Embryonic facial prominence (tissue), 1 donor: Measurements from ENCODE around the gene CILP2.
A peak's percentile ranks its signal among the peaks of the same experiment; 100 is the strongest.

Experiments used
- DNase-seq: peaks from one replicate; pipeline ENCODE4 v3.0.0-alpha.2; 2016; ENCODE audit errors: extremely low spot score

CILP2 gene

DNA sequence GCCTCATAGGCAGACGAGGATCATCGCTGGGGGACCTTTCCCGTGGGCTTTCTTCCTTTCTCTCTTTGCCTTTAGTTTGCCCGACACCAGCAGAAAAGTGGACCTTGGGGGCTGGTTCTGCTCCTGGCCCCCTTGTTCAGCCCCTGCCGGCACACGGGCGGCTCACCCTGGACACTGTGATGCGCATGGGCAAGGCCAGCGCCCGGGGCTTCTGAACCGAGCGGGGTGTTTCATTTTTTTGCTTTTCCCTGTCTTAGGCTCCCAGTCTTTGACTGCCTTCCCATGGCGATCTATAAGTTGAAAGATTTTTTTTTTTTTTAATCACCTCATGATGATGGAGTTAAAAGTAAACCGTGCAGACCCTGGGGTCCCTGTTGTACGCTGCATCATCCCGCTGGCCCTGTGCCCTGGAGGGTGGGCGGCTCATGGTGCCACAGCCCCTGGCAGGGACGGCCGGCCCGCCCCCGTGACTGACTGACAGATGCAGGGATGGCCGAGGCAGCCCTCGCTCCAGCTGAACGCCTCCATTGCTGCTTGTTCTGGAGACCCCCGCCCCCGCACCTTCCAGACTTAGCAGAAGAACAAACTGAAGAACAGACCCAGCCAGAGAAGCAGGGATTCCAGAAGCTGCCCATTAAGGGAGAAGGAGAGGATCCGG, 32.3 kb upstream of the CILP2 start:
- no peak for DNase-seq

DNA sequence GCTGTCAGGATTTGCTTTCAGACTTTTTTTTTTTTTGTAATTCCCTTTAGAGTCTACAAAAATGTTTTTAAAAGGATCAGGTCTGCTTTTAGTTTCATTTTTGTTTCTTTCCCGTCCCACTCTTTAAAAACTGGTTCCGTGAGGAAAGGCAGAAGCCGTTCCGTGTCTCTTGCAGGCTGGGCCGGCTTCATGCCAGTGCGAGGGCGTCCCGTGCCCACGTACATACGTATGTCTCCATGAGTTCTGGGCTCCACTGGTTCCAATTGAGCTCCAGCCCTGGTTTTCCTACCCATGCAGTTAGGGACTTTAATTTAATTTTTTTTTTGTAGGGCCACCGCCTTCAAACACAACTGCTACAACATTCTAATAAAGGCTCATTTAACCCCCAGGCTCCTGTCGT, 31.5 kb upstream of the CILP2 start:
- no peak for DNase-seq

GRCh38 chr19:19507354-19507753, 30.7 kb upstream of the CILP2 start:
- no peak for DNase-seq

DNA sequence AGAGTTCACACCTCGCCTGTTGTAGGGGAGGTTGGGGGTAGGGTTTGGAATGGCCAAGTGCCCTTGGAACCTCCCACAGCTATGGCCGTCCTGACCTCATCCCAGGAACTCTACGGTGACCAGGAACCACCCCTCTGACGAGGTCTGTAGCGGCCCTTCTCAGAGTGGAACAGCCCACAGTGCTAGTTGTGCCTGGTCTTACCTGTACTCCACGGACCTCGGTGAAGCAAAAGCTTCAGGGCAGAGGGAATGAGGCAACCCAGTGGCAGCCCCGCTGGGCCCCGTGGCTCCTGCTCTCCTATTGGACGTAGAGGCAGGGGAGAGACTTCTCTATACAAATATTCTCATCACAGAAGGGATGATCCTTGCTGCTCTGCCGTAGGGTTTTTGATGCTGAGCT, 29.8 kb upstream of the CILP2 start:
- DNase-seq, result no peak

DNA sequence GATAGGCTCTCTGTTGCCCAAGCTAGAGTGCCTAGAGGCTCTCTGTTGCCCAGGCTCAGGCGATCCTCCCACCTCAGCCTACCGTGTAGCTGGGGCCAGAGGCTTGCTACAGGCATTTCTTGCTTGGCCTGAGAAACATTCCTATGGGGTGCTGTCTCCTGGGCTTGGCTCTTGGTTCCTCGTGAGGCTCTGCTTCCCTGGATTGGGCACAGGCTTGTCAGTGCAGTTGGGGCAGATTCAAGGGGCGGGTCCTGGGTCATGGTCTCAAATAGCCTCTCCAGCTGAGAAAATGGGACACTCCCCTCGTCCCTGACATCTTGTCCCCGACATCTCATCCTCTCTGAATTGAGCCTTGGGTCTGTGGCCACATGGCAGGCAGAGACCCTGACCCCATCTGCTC, 27.6 kb upstream of the CILP2 start:
- DNase-seq, result no peak

- no peak for DNase-seq
These were observed 24.4 kb upstream of the CILP2 start for GRCh38 chr19:19513682-19514081.

- peak; percentile 34 for DNase-seq
These were observed 23.8 kb upstream of the CILP2 start for GRCh38 chr19:19514215-19514657.

GRCh38 chr19:19514881-19515641, 23.0 kb upstream of the CILP2 start, which contains the start of gene TSSK6:
TSSK6 (minus strand) TSS chr19:19515548; CDS start chr19:19515427, 121 bp downstream.
- DNase-seq, result no peak

DNA sequence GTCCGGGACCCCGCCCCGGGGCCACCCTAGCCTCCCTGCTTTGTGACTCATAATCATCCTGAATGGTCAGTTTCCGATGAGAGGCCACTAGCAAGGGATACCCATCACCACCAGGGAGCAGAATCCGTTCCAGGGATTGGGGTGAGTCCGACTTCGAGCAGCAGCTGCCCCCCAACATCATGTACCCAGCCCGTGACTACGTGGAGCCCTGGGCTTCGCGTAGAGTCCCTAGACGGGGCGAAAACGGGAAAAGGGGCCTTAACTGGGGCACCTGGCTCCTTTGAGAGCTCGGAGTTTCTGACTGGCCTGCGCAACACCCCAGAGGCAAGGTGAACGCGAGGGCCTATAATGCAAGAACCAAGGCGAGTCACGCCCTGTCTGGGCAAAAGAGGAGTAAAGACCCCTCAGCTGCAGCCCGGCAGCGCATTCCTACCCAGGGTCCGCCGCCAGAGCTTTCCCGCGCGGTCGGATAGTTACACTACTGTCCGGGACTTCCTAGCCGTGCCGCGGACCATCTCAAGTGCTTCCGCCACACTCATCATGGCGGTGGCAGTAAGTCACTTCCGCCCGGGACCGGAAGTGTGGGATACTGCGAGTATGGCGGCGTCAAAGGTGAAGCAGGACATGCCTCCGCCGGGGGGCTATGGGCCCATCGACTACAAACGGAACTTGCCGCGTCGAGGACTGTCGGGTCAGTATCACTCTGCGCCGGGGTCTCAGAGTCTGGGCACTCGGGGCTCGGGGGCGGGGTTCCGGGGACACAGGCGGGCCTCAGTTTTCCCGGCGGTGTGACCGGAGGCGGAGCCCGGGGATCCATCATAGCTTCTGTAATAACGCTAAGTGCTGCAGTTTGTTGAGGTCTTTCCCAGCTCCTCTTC, 22.2 kb upstream of the CILP2 start, which contains the start of gene NDUFA13:
Gene NDUFA13, plus strand, starts transcription at position 584 of the 878 bp plus-strand sequence. Its CDS starts 14 bp downstream, at position 598.
- DNase-seq, result peak; percentile 84

DNA sequence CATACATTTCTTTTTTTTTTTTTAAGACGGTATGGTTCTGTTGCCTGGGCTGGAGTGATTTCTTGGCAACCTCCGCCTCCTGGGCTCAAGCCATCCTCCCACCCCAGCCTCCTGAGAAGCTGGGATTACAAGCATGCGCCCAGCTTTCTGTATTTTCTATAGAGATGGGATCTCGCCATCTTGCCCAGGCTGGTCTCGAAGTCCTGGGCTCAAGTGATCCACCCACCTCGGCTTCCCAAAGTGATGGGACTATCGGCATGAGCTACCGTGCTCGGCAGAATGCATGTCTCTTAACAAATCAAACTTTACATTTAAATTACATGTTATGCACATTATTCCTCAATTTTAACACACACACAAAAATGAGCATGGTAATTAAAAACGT, 20.8 kb upstream of the CILP2 start:
- DNase-seq, result no peak

DNA sequence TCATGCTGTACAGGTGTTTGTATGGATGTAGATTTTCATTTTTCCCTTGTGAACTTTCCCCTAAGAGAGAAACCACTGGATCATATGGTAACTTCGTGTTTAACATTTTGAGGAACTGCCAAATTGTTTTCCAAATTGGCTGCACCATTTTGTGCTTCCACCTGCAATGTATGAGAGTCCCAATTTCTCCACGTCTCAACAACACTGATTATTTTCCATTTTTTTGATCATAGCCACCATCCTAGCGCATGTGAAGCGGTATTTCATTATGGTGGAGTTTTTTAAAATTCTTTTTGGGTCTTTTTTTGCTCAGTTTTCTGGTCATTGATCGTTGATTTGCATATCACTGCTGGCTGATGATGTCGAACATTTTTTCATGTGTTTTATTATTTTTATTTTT, 17.1 kb upstream of the CILP2 start:
- no peak for DNase-seq

DNA sequence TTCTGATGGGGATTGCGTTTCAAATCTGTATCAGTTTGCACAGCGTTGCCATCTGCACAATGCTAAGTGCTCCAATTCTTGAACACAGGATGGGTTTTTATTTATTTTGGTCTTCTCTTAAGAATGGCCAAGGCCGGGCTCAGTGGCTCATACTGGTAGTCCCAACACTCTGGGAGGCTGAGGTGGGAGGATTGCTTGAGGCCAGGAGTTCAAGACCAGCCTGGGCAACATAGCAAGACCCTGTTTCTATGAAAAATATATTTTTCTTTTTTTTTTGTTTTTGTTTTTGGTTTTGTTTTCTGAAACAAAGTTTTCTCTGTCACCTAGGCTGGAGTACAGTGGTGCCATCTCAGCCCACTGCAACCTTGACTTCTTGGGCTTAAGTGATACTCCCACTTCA, 14.9 kb upstream of the CILP2 start:
- no peak for DNase-seq

GRCh38 chr19:19524053-19524452, 14.0 kb upstream of the CILP2 start:
- DNase-seq, result no peak

DNA sequence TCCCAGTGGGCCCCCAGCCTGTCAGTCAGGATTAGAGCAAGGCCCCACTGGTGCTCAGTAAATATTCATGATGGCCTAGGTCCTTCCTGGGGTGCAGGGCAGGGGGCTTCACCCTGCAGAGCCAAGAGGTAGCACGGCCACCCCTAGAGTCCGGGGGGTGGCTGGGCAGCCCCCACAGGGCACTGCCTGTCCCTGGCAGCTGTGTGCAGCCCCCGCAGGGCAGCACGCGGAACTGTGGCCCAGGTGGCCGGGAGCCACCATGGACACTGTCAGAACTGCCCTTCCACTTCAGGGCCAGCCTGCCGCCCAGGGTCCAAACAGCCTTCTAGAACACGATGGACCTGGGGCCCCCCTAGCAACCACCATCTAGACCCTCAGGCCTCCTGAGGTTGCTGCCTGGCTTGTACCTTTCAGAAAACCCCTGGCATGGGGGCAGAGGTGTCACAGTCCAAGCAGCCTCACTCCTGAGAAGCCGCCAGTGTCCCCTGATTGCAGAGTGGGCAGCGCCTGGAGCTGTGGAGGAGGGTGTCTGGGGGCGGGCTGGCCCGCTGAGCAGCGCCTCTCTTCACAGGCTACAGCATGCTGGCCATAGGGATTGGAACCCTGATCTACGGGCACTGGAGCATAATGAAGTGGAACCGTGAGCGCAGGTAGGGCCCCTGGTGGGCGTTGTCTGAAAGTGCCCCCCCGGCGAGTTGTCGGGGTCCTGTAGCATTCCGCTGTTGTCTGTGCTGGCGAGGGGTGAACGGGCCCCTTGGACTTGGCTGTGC, 12.3 kb upstream of the CILP2 start:
- no peak for DNase-seq

DNA sequence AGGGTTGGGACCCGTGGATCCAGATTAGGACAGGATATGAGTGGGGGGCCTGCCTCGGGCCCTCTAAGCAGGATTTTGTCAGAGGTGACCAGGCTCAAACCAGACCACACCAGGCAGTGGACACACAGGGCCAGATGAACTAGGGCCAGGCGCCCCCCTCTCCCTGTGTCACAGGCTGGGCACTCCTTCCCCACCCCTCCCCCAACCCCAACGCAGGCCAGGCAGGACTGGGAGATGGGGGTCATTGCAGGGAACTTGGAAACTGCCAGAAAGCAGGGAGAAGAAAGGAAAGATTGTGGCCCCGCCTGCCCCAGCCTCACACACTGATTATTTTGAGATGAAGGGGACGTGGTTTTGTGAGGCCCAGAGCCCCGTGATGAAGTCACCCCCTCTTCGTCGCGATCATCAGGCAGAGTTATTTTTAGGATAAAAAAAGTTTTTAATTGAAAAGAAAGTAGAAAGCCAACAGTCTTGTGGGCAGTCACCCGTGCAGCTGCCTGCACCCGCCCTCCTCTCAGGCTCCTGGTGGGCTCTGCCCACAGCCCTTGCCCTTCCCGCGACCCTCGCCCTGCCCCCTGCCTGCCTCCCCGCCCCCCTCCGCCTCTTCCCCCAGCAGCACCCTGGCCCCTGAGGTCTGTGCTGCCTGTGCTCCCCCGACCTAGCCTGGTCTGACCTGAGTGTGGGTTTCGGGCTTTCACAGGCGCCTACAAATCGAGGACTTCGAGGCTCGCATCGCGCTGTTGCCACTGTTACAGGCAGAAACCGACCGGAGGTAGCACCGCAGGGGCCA, 11.3 kb upstream of the CILP2 start:
- no peak for DNase-seq

- DNase-seq, result no peak
These were observed 10.8 kb upstream of the CILP2 start for GRCh38 chr19:19527371-19527656.

- DNase-seq, result no peak
These were observed 10.1 kb upstream of the CILP2 start for GRCh38 chr19:19527674-19528625.

DNA sequence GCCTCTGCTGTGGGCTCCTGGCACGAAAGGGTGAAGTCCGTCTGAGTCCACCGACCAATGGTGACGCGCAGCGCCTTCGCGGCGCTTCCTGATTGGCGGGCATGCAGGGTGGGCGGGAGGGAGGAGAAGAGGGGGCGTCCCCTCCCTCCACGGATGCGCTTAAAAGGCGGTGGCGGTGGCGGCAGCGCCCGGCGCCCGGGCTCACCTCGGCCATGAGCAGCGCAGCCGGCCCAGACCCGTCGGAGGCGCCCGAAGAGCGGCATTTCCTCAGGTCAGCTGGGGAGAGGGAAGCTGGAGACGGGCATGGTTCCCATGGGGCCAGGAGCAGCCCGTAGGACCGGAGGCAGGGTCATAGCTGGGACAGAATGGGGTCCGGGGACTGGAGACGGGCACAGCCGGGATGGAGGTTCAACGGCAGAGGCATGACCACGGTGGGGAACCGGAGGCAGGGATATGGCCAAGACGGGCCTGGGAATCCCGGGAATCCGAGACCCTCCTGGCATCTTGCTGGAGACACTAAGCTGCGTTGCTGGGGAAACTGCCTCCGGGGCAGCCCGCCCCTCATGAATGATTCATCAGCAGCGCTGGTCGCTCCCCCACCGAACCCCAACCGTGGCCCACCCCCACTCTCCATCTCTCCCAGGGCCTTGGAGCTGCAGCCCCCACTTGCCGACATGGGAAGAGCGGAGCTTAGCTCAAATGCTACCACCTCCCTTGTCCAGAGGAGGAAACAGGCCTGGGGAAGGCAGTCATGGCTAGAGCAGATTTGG, 9.2 kb upstream of the CILP2 start, which contains the start of gene YJEFN3:
Gene YJEFN3, plus strand, starts transcription at position 191 of the 770 bp plus-strand sequence. Its CDS starts 22 bp downstream, at position 213.
- DNase-seq, result no peak
